Uterus (tissue), 2 donors: ENCODE results near the gene PSAPL1.

Experiments used
- POLR2A ChIP-seq, 2 donors: fragments of 450-650 bp; IDR thresholded peaks; one replicate each; pipeline ENCODE4 v1.6.1; 2016; ENCODE audit warnings: antibody characterized with exemption in 2 of 2, mild to moderate bottlenecking in 1 of 2, moderate library complexity in 1 of 2
- TF ChIP-seq, protein P1 (sequence below), 4 experiments: fragments of 200-600 bp in 2 of 4; fragments of 450-650 bp in 2 of 4; sonication (generic) in 2 of 4; IDR thresholded peaks; one replicate each; pipeline ENCODE4 v1.5.1; 2016 to 2019; ENCODE audit warnings: antibody characterized with exemption in 4 of 4, mild to moderate bottlenecking in 2 of 4, moderate library complexity in 1 of 4

DNA sequence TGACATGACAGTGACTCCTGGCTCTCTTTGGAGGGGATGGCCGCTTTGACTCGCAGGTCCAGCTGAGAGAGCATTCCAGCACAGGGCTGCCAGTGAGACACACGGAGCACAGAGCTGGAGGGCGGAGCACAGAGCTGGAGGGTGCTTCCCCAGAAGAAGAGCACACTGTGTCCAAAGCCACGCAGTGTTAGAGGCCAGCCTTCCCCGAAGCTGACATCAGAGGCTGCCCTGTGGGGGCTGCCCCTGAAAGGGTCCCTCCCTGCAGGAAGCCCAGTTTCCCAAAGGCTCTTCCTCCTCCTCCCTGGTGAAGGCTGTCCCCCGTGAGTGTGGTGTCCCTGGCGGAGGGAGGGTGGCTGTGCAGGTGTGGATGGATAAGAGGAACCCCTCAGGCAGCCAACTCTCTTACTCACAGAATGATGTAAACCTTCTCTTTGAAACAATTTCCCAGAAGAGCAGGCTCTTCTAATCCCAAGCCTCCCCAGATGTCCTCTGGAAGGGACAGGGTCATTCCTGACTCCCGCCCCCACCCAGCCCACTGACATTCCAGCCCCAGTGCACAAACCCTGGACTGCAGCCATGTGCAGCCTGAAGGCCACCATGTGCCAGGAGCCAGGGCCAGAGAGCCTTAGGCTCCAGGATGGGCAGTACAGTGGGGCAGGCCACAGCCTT, 53.4 kb downstream of the PSAPL1 start:
- TF ChIP-seq, protein P1, sequence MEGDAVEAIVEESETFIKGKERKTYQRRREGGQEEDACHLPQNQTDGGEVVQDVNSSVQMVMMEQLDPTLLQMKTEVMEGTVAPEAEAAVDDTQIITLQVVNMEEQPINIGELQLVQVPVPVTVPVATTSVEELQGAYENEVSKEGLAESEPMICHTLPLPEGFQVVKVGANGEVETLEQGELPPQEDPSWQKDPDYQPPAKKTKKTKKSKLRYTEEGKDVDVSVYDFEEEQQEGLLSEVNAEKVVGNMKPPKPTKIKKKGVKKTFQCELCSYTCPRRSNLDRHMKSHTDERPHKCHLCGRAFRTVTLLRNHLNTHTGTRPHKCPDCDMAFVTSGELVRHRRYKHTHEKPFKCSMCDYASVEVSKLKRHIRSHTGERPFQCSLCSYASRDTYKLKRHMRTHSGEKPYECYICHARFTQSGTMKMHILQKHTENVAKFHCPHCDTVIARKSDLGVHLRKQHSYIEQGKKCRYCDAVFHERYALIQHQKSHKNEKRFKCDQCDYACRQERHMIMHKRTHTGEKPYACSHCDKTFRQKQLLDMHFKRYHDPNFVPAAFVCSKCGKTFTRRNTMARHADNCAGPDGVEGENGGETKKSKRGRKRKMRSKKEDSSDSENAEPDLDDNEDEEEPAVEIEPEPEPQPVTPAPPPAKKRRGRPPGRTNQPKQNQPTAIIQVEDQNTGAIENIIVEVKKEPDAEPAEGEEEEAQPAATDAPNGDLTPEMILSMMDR (IDR thresholded peaks at IDR 0.05) = no peak
- TF ChIP-seq POLR2A (IDR thresholded peaks at IDR 0.05) = no peak
